ENCODE measurements around the gene PCP4L1.

DNA sequence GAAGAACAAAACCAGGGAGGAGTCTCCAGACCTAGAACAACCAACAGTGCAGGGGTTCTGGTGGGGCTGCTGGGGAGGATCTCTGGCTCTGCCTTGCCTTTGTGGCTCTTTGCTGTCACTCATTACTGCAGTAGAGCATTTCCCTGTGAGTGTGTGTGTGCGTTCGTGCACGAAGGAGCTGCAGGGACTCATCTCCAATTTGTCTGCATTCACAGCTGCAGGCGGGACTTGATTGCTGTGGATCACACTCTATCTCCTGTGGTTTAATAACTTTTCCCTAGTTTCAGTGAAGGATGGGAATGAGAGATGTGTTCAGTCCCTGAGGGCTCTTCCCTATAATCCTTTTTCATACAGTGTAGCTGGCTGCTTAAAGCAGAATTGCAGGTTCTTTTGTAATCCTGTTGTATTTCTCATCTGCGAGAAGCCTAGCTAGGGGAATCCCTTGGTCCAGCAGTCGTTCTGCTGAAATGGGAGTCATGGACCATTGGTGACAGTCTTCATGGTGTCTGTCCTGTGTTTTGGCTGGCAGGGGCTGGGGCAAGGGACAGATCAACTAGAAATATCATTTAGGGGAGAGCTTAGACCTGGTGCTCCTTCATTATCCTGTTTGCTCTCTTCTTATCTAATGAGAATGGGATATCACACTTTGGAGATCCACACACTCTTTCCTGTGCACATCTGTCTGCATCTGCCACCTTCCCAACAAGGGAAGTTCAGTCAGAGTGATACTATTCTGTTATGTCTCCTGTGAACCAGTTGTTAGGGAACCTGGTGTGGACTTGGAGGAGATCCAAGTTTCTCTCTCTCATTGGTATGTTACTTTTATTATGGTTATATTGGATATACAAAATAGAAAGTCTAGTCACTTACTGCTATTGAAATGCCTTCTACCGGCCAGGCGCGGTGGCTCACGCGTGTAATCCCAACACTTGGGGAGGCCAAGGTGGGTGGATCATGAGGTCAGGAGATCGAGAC, 3.0 kb downstream of the PCP4L1 start:
- TF ChIP-seq POLR2A (IDR thresholded peaks at IDR 0.05; ENCODE audit: low read length) (no peak), GATA1 (IDR thresholded peaks at IDR 0.05; ENCODE audit: low read depth, low read length) (no peak)

Data from erythroblast (primary cell).